EL (cell line): Measurements from ENCODE around the gene MPEG1.

Source experiments
- DNase-seq: peaks from one replicate; pipeline ENCODE4 v3.0.0-alpha.2; 2016

MPEG1 gene

GRCh38 chr11:59216641-59217564, 4.2 kb upstream of the MPEG1 start:
- DNase-seq: peak; percentile 56

- no peak for DNase-seq
Observed at GRCh38 chr11:59214141-59214893, 1.6 kb upstream of the MPEG1 start.

GRCh38 chr11:59212222-59212621, 505 bp downstream of the MPEG1 start:
- DNase-seq: no peak

- no peak for DNase-seq
Observed at GRCh38 chr11:59208956-59209355, 3.8 kb downstream of the MPEG1 start.

- peak; percentile 47 for DNase-seq
Observed at GRCh38 chr11:59207988-59208451, 4.7 kb downstream of the MPEG1 start.

GRCh38 chr11:59206635-59207034, 6.1 kb downstream of the MPEG1 start:
- peak; percentile 38 for DNase-seq

- no peak for DNase-seq
Observed at GRCh38 chr11:59205648-59206047, 7.1 kb downstream of the MPEG1 start.

- peak; percentile 46 for DNase-seq
Observed at GRCh38 chr11:59204746-59205145, 8.0 kb downstream of the MPEG1 start.

GRCh38 chr11:59201353-59201752, 11.4 kb downstream of the MPEG1 start:
- DNase-seq: no peak

- no peak for DNase-seq
Observed at GRCh38 chr11:59200423-59200746, 12.3 kb downstream of the MPEG1 start.

- no peak for DNase-seq
Observed at GRCh38 chr11:59199546-59200422, 12.9 kb downstream of the MPEG1 start.

- no peak for DNase-seq
Observed at GRCh38 chr11:59198726-59199125, 14.0 kb downstream of the MPEG1 start.

GRCh38 chr11:59197991-59198390, 14.7 kb downstream of the MPEG1 start:
- DNase-seq: no peak

GRCh38 chr11:59196777-59197176, 15.9 kb downstream of the MPEG1 start:
- no peak for DNase-seq

- DNase-seq: no peak
Observed at GRCh38 chr11:59195586-59195985, 17.1 kb downstream of the MPEG1 start.

GRCh38 chr11:59193587-59194130, 19.1 kb downstream of the MPEG1 start:
- no peak for DNase-seq

GRCh38 chr11:59192446-59193020, 20.2 kb downstream of the MPEG1 start:
- DNase-seq: no peak

GRCh38 chr11:59191890-59192289, 20.8 kb downstream of the MPEG1 start:
- no peak for DNase-seq

GRCh38 chr11:59191095-59191494, 21.6 kb downstream of the MPEG1 start:
- DNase-seq: no peak

GRCh38 chr11:59189986-59190385, 22.7 kb downstream of the MPEG1 start:
- no peak for DNase-seq

GRCh38 chr11:59188954-59189353, 23.8 kb downstream of the MPEG1 start:
- DNase-seq: no peak

- DNase-seq: no peak
Observed at GRCh38 chr11:59187587-59187986, 25.1 kb downstream of the MPEG1 start.
